GM23248 (cell line): ENCODE data around the gene FLAD1. TPM values are rescaled to one million over a fixed set of nuclear protein-coding genes. Genes with fewer than 3 reads are reported as not detected.
A peak's percentile ranks its signal among the peaks of the same experiment; 100 is the strongest.

Experiments
- DNase-seq: peaks from one replicate; pipeline ENCODE4 v3.0.0-alpha.2; 2015
- H2AFZ ChIP-seq: fragments of 200-600 bp; sonication (generic); 2 replicates; pipeline ENCODE4 v1.6.1; 2016; ENCODE audit warnings: antibody characterized with exemption
- H3F3A ChIP-seq: fragments of 200-600 bp; sonication (generic); 2 replicates; pipeline ENCODE4 v1.6.1; 2016; ENCODE audit warnings: mild to moderate bottlenecking, antibody characterized with exemption, mixed run types; ENCODE audit not compliant: insufficient read depth
- H3K27ac ChIP-seq: fragments of 200-600 bp; sonication (generic); 2 replicates; pipeline ENCODE4 v1.5.1; 2016; ENCODE audit warnings: mild to moderate bottlenecking
- H3K27me3 ChIP-seq: fragments of 200-600 bp; sonication (generic); replicated peaks from 2 replicates; pipeline ENCODE4 v1.6.1; 2016; ENCODE audit warnings: mild to moderate bottlenecking; ENCODE audit not compliant: insufficient read depth
- H3K36me3 ChIP-seq: fragments of 200-600 bp; sonication (generic); 2 replicates; pipeline ENCODE4 v1.6.1; 2016; ENCODE audit warnings: low read depth, mild to moderate bottlenecking
- H3K4me1 ChIP-seq: fragments of 200-600 bp; sonication (generic); 2 replicates; pipeline ENCODE4 v1.6.1; 2016; ENCODE audit warnings: mild to moderate bottlenecking; ENCODE audit not compliant: insufficient read depth
- H3K4me2 ChIP-seq: fragments of 200-600 bp; sonication (generic); one replicate; pipeline ENCODE4 v1.6.1; 2016; ENCODE audit warnings: mild to moderate bottlenecking; ENCODE audit not compliant: unreplicated experiment
- H3K4me3 ChIP-seq: fragments of 200-600 bp; sonication (generic); 2 replicates; pipeline ENCODE4 v1.5.1; 2016; ENCODE audit warnings: mild to moderate bottlenecking
- H3K79me2 ChIP-seq: fragments of 200-600 bp; sonication (generic); 2 replicates; pipeline ENCODE4 v1.6.1; 2016; ENCODE audit warnings: mild to moderate bottlenecking; ENCODE audit not compliant: insufficient read depth
- H3K9ac ChIP-seq: fragments of 200-600 bp; sonication (generic); 2 replicates; pipeline ENCODE4 v1.6.1; 2016; ENCODE audit warnings: mild to moderate bottlenecking
- H3K9me2 ChIP-seq: fragments of 200-600 bp; sonication (generic); 2 replicates; pipeline ENCODE4 v1.6.1; 2016; ENCODE audit warnings: mixed run types, mild to moderate bottlenecking, moderate library complexity; ENCODE audit not compliant: insufficient read depth
- H3K9me3 ChIP-seq: fragments of 200-600 bp; sonication (generic); one replicate; pipeline ENCODE4 v1.6.1; 2017; ENCODE audit warnings: low read depth
- H4K20me1 ChIP-seq: fragments of 200-600 bp; sonication (generic); 2 replicates; pipeline ENCODE4 v1.6.0; 2016; ENCODE audit not compliant: insufficient read depth
- EZH2 ChIP-seq: fragments of 200-600 bp; sonication (generic); IDR thresholded peaks from 2 replicates; pipeline ENCODE4 v1.6.1; 2018; ENCODE audit warnings: antibody characterized with exemption, mild to moderate bottlenecking; ENCODE audit not compliant: insufficient read depth, poor library complexity, severe bottlenecking
- EZH2phosphoT487 ChIP-seq: fragments of 200-600 bp; sonication (generic); IDR thresholded peaks from 2 replicates; pipeline ENCODE4 v1.6.1; 2018; ENCODE audit warnings: antibody characterized with exemption, moderate library complexity, mild to moderate bottlenecking, low read depth; ENCODE audit not compliant: insufficient read depth
- WGBS, 2 experiments: methylation state at CpG; one replicate each; pipeline ENCODE4 v1.1.6; 2015 to 2017; ENCODE audit warnings: low lambda C conversion rate in 2 of 2, low coverage in 1 of 2; ENCODE audit errors: missing lambda C conversion rate in 2 of 2; 5-methylcytosine and 5-hydroxymethylcytosine counted together
- in situ Hi-C: fragments of 300-500 bp; cut with MboI; formaldehyde crosslinking; loops from 2 replicates; pipeline ENCODE4 v1.15.0; 2020
- polyA plus RNA-seq: library from polyadenylated mRNA; unstranded; fragments of >200 nt; fragmentation: Nextera tagmentation; extraction: Ambion mirVana; gene quantifications from 2 replicates; pipeline ENCODE4 v1.2.1, GENCODE V29; 2016
- total RNA-seq: library from RNA; depleted of rRNA; stranded (reverse); fragments of >200 nt; shearing (Covaris generic); gene quantifications from 2 replicates; pipeline ENCODE4 v1.2.3, GENCODE V29; 2014

FLAD1 gene
- total and polyA plus RNA-seq, 2 experiments from 2014 or later: 21.3 to 30.2 TPM

DNA sequence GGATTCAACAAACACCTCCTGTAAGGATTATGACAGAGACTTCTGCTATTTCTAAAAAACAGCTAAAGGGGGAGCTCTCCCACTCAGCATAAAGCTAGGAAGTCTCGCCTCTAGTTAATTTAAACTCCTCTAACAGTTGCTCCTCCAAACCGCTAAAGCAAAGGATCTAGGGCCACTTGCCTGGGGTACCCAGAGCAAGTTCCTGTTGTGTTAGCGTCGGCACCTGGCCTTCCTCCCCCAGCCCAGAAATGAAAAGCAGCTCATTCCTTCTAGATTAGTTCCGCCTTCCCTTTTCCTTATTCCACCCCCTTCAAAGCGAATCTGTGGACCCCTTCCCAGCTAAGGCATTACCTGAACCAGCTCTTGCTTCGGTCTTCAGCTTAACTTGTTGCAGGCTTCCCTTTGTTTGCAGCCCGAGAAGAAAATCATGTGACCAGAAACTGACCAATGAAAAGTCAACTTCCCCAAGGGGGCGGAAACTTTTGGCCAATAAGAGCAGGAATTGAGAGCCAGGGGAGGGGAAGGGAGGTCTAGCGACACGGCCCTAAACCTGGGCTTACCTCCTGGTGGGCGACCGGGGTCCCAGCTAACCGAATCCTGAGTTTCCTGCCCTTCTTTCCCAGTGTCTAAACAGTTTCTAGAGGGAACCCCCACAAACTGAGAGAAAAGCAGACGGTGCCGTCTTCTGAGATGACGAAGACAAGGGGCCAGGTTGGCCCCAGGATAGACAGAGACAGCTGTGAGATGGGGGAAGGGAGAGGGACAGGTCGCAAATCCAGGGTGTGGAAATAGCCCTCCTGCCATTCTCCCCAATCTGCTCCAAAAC, 27.2 kb upstream of the FLAD1 start, which contains the start of gene PBXIP1:
PBXIP1 (minus strand) TSS at position 382 of the 826 bp plus-strand sequence. CDS start 2,378 bp downstream, outside the sequence.
- Histone ChIP-seq H3K9ac (peak within 1 kb of the TSS; percentile 86), H3K79me2 (peaks cover 26% of the 10 kb centered on the region; the same call in 1 of the 2 replicates), H3K4me2 (peak within 1 kb of the TSS; percentile 96), H4K20me1 (no peaks in the 10 kb centered on the region), H2AFZ (peak within 1 kb of the TSS; percentile 87), H3K27me3 (no peaks in the 10 kb centered on the region), H3K9me2 (no peaks in the 10 kb centered on the region), H3K36me3 (no peaks in the 10 kb centered on the region), H3F3A (peaks cover 9% of the 10 kb centered on the region), H3K4me3 (peak within 1 kb of the TSS; percentile 93), H3K9me3 (no peaks in the 10 kb centered on the region), H3K27ac (peak within 1 kb of the TSS; percentile 91), H3K4me1 (peaks cover 28% of the 10 kb centered on the region)
- 1% methylated on average over 18 of the region's 18 CpGs for WGBS, 2 experiments
- peak; percentile 91 for DNase-seq
- in situ Hi-C loops: no loop called here
- TF ChIP-seq EZH2phosphoT487 (no peak), EZH2 (no peak)

DNA sequence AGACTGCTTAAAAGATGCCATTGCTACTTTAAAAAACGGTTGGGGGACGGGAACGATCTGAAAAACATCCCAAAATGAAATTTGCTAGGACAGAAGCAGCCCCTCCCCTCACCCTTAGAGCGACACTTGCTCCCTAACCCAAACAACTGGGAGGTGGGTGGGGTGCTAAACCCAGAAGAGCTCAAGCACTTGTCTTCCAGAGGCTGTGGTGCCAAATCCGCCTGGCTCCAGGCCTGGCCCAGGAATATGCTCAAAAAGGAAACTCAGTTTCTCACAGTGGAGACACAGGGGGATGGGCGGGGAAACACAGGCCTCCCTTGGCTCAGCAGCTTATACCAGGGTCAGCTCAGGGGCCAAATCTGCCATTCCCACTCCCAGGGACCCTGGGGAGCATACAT, 26.6 kb upstream of the FLAD1 start:
- in situ Hi-C loops: no loop called here
- Histone ChIP-seq H3K9me2 (no peaks in the 10 kb centered on the region), H4K20me1 (no peaks in the 10 kb centered on the region), H3K27me3 (no peaks in the 10 kb centered on the region), H3K9me3 (no peaks in the 10 kb centered on the region), H3K27ac (peak overlapping the region; percentile 91; the same call in 1 of the 2 replicates), H3K4me3 (peak overlapping the region; percentile 93), H3K4me2 (peak overlapping the region; percentile 96), H3F3A (peaks cover 9% of the 10 kb centered on the region), H3K4me1 (peaks cover 28% of the 10 kb centered on the region), H2AFZ (peak overlapping the region; percentile 87), H3K36me3 (no peaks in the 10 kb centered on the region), H3K9ac (peak overlapping the region; percentile 86), H3K79me2 (peaks cover 29% of the 10 kb centered on the region; the same call in 1 of the 2 replicates)
- 5 to 7% methylated on average over 6 of the region's 6 CpGs for whole genome bisulfite sequencing, 2 experiments
- no peak for TF ChIP-seq EZH2
- TF ChIP-seq EZH2phosphoT487: no peak
- peak; percentile 34 for DNase-seq

DNA sequence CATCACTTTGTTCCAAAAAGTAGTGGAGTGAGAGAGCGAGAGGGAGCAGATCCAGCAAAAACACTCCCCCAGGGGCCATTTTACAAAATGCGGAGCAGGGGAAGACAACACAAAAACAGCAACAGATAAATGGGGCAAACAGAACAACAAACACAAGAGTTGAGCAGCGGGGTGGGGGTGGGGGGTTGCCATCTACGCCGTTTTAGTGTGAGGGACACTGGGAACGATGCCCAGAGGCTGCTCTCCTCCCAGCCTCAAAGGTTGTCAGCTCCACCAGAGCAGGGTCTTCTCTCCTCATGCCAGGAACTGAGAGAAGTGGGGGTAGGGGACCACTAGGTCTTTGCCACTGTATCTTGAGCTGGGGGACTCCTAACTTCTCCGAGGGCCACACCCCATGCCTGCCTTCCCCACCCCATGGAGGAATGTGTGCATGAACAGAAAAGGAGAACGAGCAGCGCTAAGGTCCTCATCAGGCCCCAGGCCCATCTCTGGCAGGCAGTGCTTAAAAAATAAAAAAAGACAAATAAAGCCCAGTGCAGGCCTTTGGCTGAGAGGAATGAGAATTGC, 26.0 kb upstream of the FLAD1 start:
- 25 to 27% methylated on average over 9 of the region's 9 CpGs for WGBS, 2 experiments
- H3K4me2 ChIP-seq: peak overlapping the region; percentile 96
- in situ Hi-C loops: no loop called here

DNA sequence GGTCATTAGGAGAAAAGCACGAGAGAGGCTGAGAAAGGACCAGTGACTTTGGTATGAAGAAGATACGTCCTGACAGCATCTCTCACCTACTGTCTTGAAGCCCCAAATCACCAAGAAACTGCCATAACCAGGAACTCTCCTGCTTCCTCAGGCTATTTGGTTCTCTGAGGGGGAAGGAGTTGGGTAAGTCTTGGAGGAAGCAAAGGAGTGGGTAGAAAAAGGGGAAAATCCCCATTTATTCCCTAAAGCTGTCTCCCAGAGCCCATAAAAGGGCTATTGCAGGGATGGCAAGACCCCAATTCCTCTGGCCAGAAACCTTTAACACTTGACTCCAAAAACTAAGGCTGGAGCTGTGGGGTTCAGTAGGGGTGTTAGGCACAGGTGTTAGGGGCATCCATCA, 25.1 kb upstream of the FLAD1 start:
- WGBS, 2 experiments: 59 to 60% methylated on average over 2 of the region's 2 CpGs
- Histone ChIP-seq H3K27me3 (no peaks in the 10 kb centered on the region), H3K9me2 (no peaks in the 10 kb centered on the region), H3K4me2 (no peak overlapping the region), H3K9me3 (no peaks in the 10 kb centered on the region), H3K27ac (no peak overlapping the region), H4K20me1 (no peaks in the 10 kb centered on the region), H3K9ac (no peak overlapping the region), H2AFZ (no peak overlapping the region), H3K4me3 (no peak overlapping the region), H3K4me1 (peaks cover 33% of the 10 kb centered on the region), H3K79me2 (peaks cover 29% of the 10 kb centered on the region; the same call in 1 of the 2 replicates), H3K36me3 (no peaks in the 10 kb centered on the region), H3F3A (peaks cover 16% of the 10 kb centered on the region)
- TF ChIP-seq EZH2phosphoT487 (no peak), EZH2 (no peak)
- in situ Hi-C loops: no loop called here
- no peak for DNase-seq

More for the DNA sequence above, 26.0 kb upstream of the FLAD1 start:
- Histone ChIP-seq H3K9me2 (no peaks in the 10 kb centered on the region), H3K9ac (no peak overlapping the region), H3K79me2 (peaks cover 29% of the 10 kb centered on the region; the same call in 1 of the 2 replicates), H2AFZ (no peak overlapping the region), H3K27me3 (no peaks in the 10 kb centered on the region), H3F3A (peaks cover 10% of the 10 kb centered on the region), H3K36me3 (no peaks in the 10 kb centered on the region), H3K27ac (no peak overlapping the region), H4K20me1 (no peaks in the 10 kb centered on the region), H3K4me3 (no peak overlapping the region), H3K4me1 (peaks cover 28% of the 10 kb centered on the region), H3K9me3 (no peaks in the 10 kb centered on the region)
- no peak for DNase-seq
- TF ChIP-seq EZH2phosphoT487 (no peak), EZH2 (no peak)
